ENCODE results near the gene CCR5. TPM values are rescaled to one million over a fixed set of nuclear protein-coding genes. Genes with fewer than 3 reads are reported as not detected.

CCR5 gene
- total RNA-seq, 4 donors from 2014 or later, result 0.16 to 5.2 (median 0.78) TPM

GRCh38 chr3:46395210-46395661 lies 24.5 kb downstream of the CCR5 start:
- ATAC-seq (ENCODE audit: low FRiP score), result peak; percentile 83
- DNase-seq (ENCODE audit: low spot score), result no peak
- TF ChIP-seq, protein P1, sequence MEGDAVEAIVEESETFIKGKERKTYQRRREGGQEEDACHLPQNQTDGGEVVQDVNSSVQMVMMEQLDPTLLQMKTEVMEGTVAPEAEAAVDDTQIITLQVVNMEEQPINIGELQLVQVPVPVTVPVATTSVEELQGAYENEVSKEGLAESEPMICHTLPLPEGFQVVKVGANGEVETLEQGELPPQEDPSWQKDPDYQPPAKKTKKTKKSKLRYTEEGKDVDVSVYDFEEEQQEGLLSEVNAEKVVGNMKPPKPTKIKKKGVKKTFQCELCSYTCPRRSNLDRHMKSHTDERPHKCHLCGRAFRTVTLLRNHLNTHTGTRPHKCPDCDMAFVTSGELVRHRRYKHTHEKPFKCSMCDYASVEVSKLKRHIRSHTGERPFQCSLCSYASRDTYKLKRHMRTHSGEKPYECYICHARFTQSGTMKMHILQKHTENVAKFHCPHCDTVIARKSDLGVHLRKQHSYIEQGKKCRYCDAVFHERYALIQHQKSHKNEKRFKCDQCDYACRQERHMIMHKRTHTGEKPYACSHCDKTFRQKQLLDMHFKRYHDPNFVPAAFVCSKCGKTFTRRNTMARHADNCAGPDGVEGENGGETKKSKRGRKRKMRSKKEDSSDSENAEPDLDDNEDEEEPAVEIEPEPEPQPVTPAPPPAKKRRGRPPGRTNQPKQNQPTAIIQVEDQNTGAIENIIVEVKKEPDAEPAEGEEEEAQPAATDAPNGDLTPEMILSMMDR (IDR thresholded peaks at IDR 0.05), result no peak

DNA sequence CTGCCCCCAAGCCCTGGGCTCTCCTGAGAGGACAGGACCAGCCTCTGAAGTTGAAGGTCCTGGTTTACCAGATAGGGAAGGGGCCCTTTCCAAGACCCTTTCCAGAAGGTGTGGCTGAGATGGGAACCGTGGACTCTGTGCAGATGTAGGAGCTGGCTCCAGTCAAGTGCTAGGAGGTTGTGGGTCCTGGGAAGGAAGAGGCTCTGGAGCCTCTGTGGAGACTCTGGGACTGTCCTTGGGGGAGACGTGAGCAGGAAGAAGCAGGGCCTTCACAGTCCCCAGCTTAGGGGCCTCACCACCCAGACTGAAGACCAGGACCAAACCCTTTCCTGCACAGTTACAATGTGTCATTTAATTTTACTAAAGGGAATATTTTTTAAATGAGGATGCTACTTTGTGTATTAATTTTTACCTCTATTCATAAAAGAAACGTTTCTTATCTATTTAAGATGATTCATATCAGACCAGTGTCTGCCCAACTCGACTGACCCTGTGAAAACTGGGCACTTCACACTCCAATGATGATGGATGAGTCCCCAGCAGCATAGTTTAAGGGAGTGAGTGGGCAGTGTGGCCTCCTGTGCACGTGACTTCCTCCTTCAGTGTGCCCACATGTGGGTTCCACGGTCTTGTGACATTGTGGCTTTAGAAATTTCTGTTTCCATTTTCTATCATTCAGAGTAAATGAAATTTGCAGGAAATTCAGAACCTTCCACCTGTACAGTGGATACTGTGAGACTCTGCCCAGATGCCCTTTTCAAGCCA lies 25.2 kb downstream of the CCR5 start:
- TF ChIP-seq, protein P1 (IDR thresholded peaks at IDR 0.05), result no peak
- ATAC-seq (ENCODE audit: low FRiP score), result peak; percentile 13
- DNase-seq (ENCODE audit: low spot score), result no peak

- ATAC-seq (ENCODE audit: low FRiP score) (no peak), DNase-seq (ENCODE audit: low spot score) (no peak)
- TF ChIP-seq, protein P1 (IDR thresholded peaks at IDR 0.05), result no peak
These were observed 26.4 kb downstream of the CCR5 start for GRCh38 chr3:46397111-46397510.

DNA sequence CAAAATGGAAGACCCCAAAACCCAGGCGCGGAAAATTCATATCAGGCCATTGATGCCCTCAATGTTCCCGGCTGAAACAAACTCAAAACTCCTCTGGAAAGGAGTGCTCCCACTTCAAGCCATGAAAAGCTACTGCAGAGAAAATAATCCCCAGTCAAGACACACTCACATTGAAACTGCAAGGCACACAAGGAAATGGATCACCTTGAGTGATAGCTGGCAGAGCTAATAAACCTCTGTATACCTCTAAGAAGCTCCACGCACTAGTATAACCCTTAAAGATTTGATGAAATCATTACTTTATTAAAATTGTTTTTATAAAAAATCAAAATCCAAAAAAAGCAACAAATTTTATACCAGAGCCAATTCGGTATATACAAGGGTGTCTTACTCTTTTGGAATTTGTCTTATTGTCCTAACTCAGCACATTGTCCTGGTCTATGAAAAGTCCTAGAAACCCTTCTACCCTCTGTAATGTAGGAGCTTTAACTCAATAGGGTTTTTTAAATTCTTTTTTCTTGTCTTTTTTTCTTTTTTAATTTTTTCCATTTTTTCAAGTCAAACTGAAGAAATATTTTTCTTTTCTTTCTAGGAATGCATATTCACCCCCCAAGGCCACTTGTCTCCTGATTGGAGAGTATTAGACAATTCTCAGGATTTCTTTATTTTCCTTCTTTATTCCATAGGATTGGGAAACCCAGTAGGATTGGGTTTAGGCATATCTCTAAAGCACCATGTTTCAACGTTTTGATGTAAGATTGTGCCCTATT lies 27.6 kb downstream of the CCR5 start:
- no peak for ATAC-seq (ENCODE audit: low FRiP score)
- no peak for DNase-seq (ENCODE audit: low spot score)
- TF ChIP-seq, protein P1 (IDR thresholded peaks at IDR 0.05), result no peak

GRCh38 chr3:46399098-46399497 lies 28.4 kb downstream of the CCR5 start:
- DNase-seq (ENCODE audit: low spot score), result no peak
- TF ChIP-seq, protein P1 (IDR thresholded peaks at IDR 0.05), result no peak

GRCh38 chr3:46399557-46399956 lies 28.8 kb downstream of the CCR5 start:
- TF ChIP-seq, protein P1 (IDR thresholded peaks at IDR 0.05), result no peak
- DNase-seq (ENCODE audit: low spot score), result no peak
- ATAC-seq (ENCODE audit: low FRiP score), result no peak

More at GRCh38 chr3:46399098-46399497, 28.4 kb downstream of the CCR5 start:
- no peak for ATAC-seq (ENCODE audit: low FRiP score)
